GM19324 (cell line): Measurements from ENCODE around the gene TUSC2.

Experiments
- ATAC-seq: cut with Tn5 transposase; IDR thresholded peaks from one replicate; pipeline ENCODE4 v1.9.1; 2021; ENCODE audit warnings: mild to moderate bottlenecking, moderate library complexity; ENCODE audit not compliant: unreplicated experiment, low FRiP score

Gene TUSC2

GRCh38 chr3:50338965-50339364, 10.9 kb upstream of the TUSC2 start:
- ATAC-seq: no peak

GRCh38 chr3:50337175-50337861, 9.3 kb upstream of the TUSC2 start:
- peak; percentile 87 for ATAC-seq

GRCh38 chr3:50336452-50337174, 8.6 kb upstream of the TUSC2 start:
- ATAC-seq: peak; percentile 34

GRCh38 chr3:50334339-50335075, 6.5 kb upstream of the TUSC2 start:
- no peak for ATAC-seq

GRCh38 chr3:50333744-50334328, 5.8 kb upstream of the TUSC2 start:
- no peak for ATAC-seq

- ATAC-seq: no peak
These were observed 3.4 kb upstream of the TUSC2 start for GRCh38 chr3:50331364-50331907.

- ATAC-seq: no peak
These were observed 2.3 kb upstream of the TUSC2 start for GRCh38 chr3:50330330-50330729.

GRCh38 chr3:50327129-50327528, 894 bp downstream of the TUSC2 start:
- ATAC-seq: no peak

- ATAC-seq: no peak
These were observed 1.9 kb downstream of the TUSC2 start for GRCh38 chr3:50326182-50326541.

- ATAC-seq: no peak
These were observed 2.4 kb downstream of the TUSC2 start for GRCh38 chr3:50325497-50326181.

- ATAC-seq: no peak
These were observed 2.9 kb downstream of the TUSC2 start for GRCh38 chr3:50325113-50325480.

- ATAC-seq: no peak
These were observed 3.5 kb downstream of the TUSC2 start for GRCh38 chr3:50324351-50325112.

- no peak for ATAC-seq
These were observed 4.3 kb downstream of the TUSC2 start for GRCh38 chr3:50323614-50324199.

GRCh38 chr3:50323092-50323600, 4.9 kb downstream of the TUSC2 start:
- no peak for ATAC-seq

- no peak for ATAC-seq
These were observed 5.5 kb downstream of the TUSC2 start, which contains the start of gene HYAL2 for GRCh38 chr3:50322386-50323091. Gene HYAL2, minus strand, starts transcription at chr3:50322745. Its CDS starts 2,256 bp downstream, at chr3:50320489.

GRCh38 chr3:50322115-50322385, 6.0 kb downstream of the TUSC2 start:
- no peak for ATAC-seq

GRCh38 chr3:50321336-50322114, 6.5 kb downstream of the TUSC2 start:
- ATAC-seq: peak; percentile 83

- peak; percentile 52 for ATAC-seq
These were observed 7.1 kb downstream of the TUSC2 start for GRCh38 chr3:50320853-50321335.
